GM06990 (cell line): ENCODE results near the gene CCDC27.
A peak's percentile ranks its signal among the peaks of the same experiment; 100 is the strongest.

Experiments used
- DNase-seq: peaks from one replicate; pipeline ENCODE4 v3.0.0-alpha.2; 2011; ENCODE audit not compliant: insufficient read length; ENCODE audit errors: extremely low read depth
- H3K27me3 ChIP-seq: replicated peaks from 2 replicates; pipeline ENCODE4 v1.6.0; 2011; ENCODE audit warnings: low read length; ENCODE audit not compliant: control insufficient read depth, insufficient read depth
- H3K36me3 ChIP-seq: 2 replicates; pipeline ENCODE4 v1.5.1; 2011; ENCODE audit warnings: low read length; ENCODE audit not compliant: control insufficient read depth, insufficient read depth
- H3K4me3 ChIP-seq: replicated peaks from 2 replicates; pipeline ENCODE4 v1.5.1; 2011; ENCODE audit warnings: low read depth, mild to moderate bottlenecking, control low read depth, low read length
- CTCF ChIP-seq: IDR thresholded peaks from 2 replicates; pipeline ENCODE4 v1.5.1; 2011; ENCODE audit warnings: low read length, control low read depth, mild to moderate bottlenecking, inconsistent platforms; ENCODE audit not compliant: insufficient read depth, poor library complexity, severe bottlenecking

Gene CCDC27

DNA sequence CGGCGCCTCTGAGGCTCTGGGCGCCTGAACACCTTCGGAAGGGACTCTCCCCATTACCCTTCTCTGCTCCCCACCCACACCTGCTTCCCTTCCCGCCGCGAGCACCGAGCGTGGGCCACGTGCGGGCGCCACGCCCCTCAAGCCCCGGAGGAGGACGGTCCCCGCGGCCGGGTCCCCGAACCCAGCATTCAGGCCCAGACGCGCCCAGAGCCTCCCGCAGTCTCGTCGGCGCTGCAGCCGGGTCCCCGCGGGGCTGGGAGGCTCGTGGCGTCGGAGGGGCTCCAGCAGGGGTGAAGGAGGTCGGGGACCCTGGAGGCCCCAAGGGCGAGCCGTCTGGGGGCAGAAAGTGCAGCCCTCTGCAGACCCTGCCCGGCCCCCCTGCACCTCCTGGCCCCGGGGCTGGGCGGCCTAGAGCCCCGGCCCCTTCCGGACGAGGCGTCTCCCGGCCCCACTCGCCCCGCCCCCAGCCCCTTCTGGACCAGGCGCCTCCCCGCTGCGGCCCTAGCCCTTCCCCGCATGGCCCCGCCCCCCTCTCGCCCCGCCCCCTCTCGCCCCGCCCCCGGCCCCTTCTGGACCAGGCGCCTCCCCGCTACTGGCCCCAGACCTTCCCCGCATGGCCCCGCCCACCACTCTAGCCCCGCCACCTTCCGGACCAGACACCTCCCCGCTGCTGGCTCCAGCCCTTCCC lies 19.9 kb downstream of the CCDC27 start:
- TF ChIP-seq CTCF: no peak
- H3K36me3 ChIP-seq: no peaks in the 10 kb centered on the region
- peak; percentile 78 for DNase-seq
- H3K4me3 ChIP-seq: peak overlapping the region; percentile 57
- H3K27me3 ChIP-seq: no peaks in the 10 kb centered on the region; the same call in 1 of the 2 replicates

GRCh38 chr1:3772715-3773571 lies 20.7 kb downstream of the CCDC27 start, which contains the start of gene SMIM1:
SMIM1 (plus strand) TSS chr1:3772749; CDS start chr1:3775374, 2,625 bp downstream.
- Histone ChIP-seq H3K36me3 (no peaks in the 10 kb centered on the region; the same call in 1 of the 2 replicates), H3K27me3 (no peaks in the 10 kb centered on the region; the same call in 1 of the 2 replicates), H3K4me3 (peak within 1 kb of the TSS; percentile 57)
- no peak for TF ChIP-seq CTCF
- no peak for DNase-seq

DNA sequence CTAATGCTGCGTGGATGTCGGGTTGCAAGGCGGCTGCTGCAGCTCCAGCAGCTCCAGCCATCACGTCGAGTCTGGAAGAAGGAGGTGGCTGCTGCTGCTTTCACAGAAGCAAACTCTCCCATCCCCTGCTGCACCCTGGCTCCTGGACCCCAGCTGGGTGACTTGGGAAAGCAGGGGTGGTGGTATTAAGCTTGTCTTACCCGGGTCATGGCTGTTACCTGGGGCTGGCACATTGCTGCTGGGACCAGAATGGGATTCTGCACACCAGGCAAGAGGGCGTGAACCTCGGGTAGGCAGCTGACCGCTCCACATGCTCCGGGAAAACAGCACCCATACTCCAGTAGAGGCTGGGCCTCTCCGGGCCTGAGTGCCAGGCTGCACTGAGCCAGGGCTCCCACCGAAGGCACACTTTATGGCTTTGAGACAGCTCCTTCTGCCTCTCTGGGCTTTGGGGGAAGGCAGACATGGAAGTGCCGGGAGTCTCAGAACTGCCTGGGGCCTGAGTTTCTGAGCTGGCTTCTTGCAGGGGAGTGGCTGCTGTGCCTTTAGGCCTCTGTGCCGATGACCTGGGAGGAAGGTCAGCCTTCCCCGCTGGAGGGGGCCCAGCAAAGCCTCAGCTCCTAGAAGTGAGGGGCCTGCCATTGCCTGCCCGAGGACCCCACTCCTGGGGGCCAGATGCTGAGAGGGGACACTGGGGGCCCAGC lies 21.5 kb downstream of the CCDC27 start:
- no peaks in the 10 kb centered on the region; the same call in 1 of the 2 replicates for H3K27me3 ChIP-seq
- no peak for DNase-seq
- TF ChIP-seq CTCF: no peak
- no peak overlapping the region for H3K4me3 ChIP-seq
- H3K36me3 ChIP-seq: peaks cover 2% of the 10 kb centered on the region; the same call in 1 of the 2 replicates

DNA sequence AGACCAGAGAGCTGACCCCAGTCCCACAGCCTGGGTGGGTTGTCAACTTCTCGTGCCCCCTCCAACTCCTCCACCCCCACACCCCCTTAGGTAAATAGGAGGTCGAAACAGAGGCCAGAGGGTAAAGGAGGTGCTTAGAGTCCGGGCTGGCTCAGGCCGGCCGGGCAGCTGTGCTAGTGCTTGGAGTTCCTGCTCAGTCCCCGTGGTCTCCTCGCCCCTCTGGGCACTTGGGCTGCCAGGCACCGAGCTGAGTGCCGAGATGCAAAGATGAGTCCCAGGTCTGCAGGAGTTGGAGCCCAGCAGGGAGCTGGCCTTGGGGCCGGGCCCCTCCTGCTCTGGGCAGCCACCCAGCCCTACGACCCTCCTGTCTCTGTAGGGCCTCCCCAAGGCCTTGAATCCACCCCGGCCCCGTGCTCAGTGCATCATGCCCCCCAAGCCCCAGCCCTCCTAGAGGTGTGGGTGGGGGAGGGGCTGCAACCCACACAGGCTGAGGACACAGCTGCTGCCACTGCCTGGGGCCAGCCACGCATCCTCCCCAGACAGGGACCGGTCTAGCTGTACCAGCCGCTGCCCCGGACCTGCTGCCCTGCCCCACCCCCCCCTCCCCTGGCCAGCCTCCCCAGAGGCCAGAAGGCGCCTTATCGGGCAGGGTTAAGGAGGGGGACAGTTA lies 22.2 kb downstream of the CCDC27 start:
- H3K4me3 ChIP-seq: no peak overlapping the region
- DNase-seq: no peak
- no peak for TF ChIP-seq CTCF

GRCh38 chr1:3774946-3775489 lies 22.8 kb downstream of the CCDC27 start:
- H3K36me3 ChIP-seq: peaks cover 11% of the 10 kb centered on the region
- H3K27me3 ChIP-seq: no peaks in the 10 kb centered on the region; the same call in 1 of the 2 replicates
- no peak for DNase-seq
- no peak for TF ChIP-seq CTCF
- H3K4me3 ChIP-seq: no peak overlapping the region

More for the DNA sequence above, 22.2 kb downstream of the CCDC27 start:
- Histone ChIP-seq H3K36me3 (peaks cover 6% of the 10 kb centered on the region), H3K27me3 (no peaks in the 10 kb centered on the region; the same call in 1 of the 2 replicates)
